Osteoblast (primary cell): Measurements from ENCODE around the gene IRF7. TPM values are rescaled to one million over a fixed set of nuclear protein-coding genes. Genes with fewer than 3 reads are reported as not detected.
A peak's percentile ranks its signal among the peaks of the same experiment; 100 is the strongest.

Experiments
- DNase-seq: peaks from one replicate; pipeline ENCODE4 v3.0.0; 2011; ENCODE audit warnings: low spot score, mixed read lengths; ENCODE audit not compliant: insufficient read length; ENCODE audit errors: missing footprints
- H2AFZ ChIP-seq: 2 replicates; pipeline ENCODE4 v1.6.0; 2011; ENCODE audit warnings: mild to moderate bottlenecking, low read length
- H3K27ac ChIP-seq: 2 replicates; pipeline ENCODE4 v1.5.1; 2011; ENCODE audit warnings: mild to moderate bottlenecking, low read depth, low read length, moderate library complexity
- H3K27me3 ChIP-seq: 2 replicates; pipeline ENCODE4 v1.6.0; 2012; ENCODE audit warnings: mild to moderate bottlenecking, control low read depth, inconsistent platforms, low read length, moderate library complexity; ENCODE audit not compliant: insufficient read depth
- H3K36me3 ChIP-seq: 2 replicates; pipeline ENCODE4 v1.5.1; 2011; ENCODE audit warnings: mild to moderate bottlenecking, low read length, control low read depth, moderate library complexity; ENCODE audit not compliant: insufficient read depth
- H3K4me1 ChIP-seq: 2 replicates; pipeline ENCODE4 v1.5.1; 2011; ENCODE audit warnings: mild to moderate bottlenecking, low read length, control low read depth, moderate library complexity; ENCODE audit not compliant: insufficient read depth
- H3K4me2 ChIP-seq: 2 replicates; pipeline ENCODE4 v1.6.0; 2011; ENCODE audit warnings: mild to moderate bottlenecking, low read length; ENCODE audit not compliant: insufficient read depth
- H3K4me3 ChIP-seq: fragments of 200-600 bp; sonication (generic); 3 replicates; pipeline ENCODE4 v1.5.1; 2012; ENCODE audit warnings: mild to moderate bottlenecking, low read length, inconsistent platforms; ENCODE audit not compliant: insufficient read depth
- H3K79me2 ChIP-seq: 2 replicates; pipeline ENCODE4 v1.6.0; 2012; ENCODE audit warnings: mild to moderate bottlenecking, low read length, control low read depth, inconsistent platforms; ENCODE audit not compliant: insufficient read depth
- H3K9me3 ChIP-seq: 2 replicates; pipeline ENCODE4 v1.5.1; 2011; ENCODE audit warnings: low read depth, low read length, control low read depth
- H4K20me1 ChIP-seq: 2 replicates; pipeline ENCODE4 v1.6.0; 2012; ENCODE audit warnings: mild to moderate bottlenecking, low read length, control low read depth; ENCODE audit not compliant: insufficient read depth
- CTCF ChIP-seq: IDR thresholded peaks from 2 replicates; pipeline ENCODE4 v1.5.1; 2011; ENCODE audit warnings: mild to moderate bottlenecking, low read depth, low read length, moderate library complexity; ENCODE audit errors: extremely low read depth
- total RNA-seq: library from RNA; depleted of rRNA; stranded (reverse); fragments of >200 nt; gene quantifications from 2 replicates; pipeline ENCODE4 v1.2.3, GENCODE V29; 2012

Gene IRF7
- total RNA-seq, 1 donor = 21.4 TPM

DNA sequence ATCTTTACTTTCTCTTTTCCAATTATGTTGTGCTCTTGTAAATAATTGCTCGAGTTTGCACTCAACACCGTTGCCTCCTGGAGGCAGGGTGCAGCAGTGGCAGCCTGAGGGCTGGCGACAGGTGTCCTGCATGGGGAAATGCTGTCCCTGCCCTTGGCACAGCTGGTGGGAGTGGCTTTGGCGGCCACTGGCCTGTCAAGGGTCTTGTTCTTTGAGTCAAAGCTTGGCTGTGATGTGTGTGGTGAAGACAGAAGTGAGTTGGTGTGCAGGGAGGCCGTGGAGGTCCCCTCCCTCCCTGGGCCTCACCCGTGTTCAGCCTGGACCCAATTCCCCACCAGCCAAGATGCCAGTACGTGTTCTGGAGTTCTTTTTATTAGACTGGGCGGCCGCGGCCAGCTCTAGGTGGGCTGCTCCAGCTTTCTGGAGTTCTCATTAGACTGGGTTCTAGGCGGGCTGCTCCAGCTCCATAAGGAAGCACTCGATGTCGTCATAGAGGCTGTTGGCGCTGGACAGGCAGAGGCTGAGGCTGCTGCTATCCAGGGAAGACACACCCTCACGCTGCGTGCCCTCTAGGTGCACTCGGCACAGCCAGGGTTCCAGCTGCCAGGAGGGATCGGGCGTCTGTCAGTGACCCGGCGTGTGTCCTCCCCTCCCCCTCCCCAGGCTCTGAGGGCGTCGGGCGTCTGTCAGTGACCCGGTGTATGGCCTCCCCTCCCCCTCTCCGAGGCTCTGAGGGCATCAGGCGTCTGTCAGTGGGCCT is 3.4 kb downstream of the IRF7 start:
- H3K79me2 ChIP-seq = no peaks in the 10 kb centered on the region
- no peak overlapping the region for H3K27ac ChIP-seq
- H4K20me1 ChIP-seq = peaks cover 32% of the 10 kb centered on the region
- H3K9me3 ChIP-seq = no peaks in the 10 kb centered on the region
- H3K4me2 ChIP-seq = no peak overlapping the region
- H3K4me1 ChIP-seq = peaks cover 10% of the 10 kb centered on the region
- no peaks in the 10 kb centered on the region for H3K27me3 ChIP-seq
- no peak overlapping the region for H2AFZ ChIP-seq
- no peak overlapping the region for H3K4me3 ChIP-seq
- peak; percentile 26 for TF ChIP-seq CTCF
- DNase-seq = peak; percentile 90
- H3K36me3 ChIP-seq = peaks cover 55% of the 10 kb centered on the region

- peaks cover 65% of the 10 kb centered on the region for H3K36me3 ChIP-seq
- H3K79me2 ChIP-seq = no peaks in the 10 kb centered on the region
- peaks cover 10% of the 10 kb centered on the region for H3K4me1 ChIP-seq
- no peak overlapping the region for H2AFZ ChIP-seq
- no peak for DNase-seq
- no peak overlapping the region for H3K27ac ChIP-seq
- no peak for TF ChIP-seq CTCF
- no peak overlapping the region for H3K4me2 ChIP-seq
- peaks cover 32% of the 10 kb centered on the region for H4K20me1 ChIP-seq
- H3K27me3 ChIP-seq = no peaks in the 10 kb centered on the region
- no peak overlapping the region for H3K4me3 ChIP-seq
- no peaks in the 10 kb centered on the region for H3K9me3 ChIP-seq
Observed at GRCh38 chr11:611001-611996, 4.5 kb downstream of the IRF7 start.

DNA sequence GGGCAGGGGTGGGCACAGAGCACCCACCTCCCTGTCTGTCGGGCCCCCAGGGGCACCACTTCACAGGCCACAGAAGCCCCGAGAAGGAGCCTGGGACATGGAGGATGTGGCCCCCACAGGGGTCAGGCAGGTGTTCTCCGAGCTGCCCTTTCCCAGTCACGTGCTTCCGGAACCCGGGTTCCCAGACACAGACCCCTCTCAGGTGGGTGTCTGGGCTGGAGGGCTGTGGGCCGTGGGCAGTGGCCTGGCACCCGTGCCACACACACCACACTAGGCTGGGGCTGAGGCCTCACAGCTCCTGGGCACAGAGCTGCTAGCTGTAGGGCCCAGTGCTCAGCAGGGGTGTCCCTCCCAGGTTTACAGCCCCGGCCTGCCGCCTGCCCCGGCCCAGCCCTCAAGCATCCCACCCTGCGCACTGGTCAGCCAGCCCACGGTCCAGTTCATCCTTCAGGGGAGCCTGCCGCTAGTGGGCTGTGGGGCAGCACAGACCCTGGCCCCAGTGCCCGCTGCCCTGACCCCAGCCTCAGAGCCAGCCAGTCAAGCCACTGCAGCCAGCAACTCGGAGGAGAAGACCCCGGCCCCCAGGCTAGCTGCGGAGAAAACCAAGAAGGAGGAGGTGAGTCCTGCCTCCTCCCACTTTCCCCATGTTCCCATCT is 5.5 kb downstream of the IRF7 start:
- Histone ChIP-seq H2AFZ (no peak overlapping the region), H3K9me3 (no peaks in the 10 kb centered on the region), H3K4me2 (no peak overlapping the region), H4K20me1 (peaks cover 33% of the 10 kb centered on the region), H3K27ac (no peak overlapping the region), H3K27me3 (no peaks in the 10 kb centered on the region), H3K36me3 (peaks cover 73% of the 10 kb centered on the region), H3K4me1 (peaks cover 4% of the 10 kb centered on the region), H3K4me3 (no peak overlapping the region), H3K79me2 (no peaks in the 10 kb centered on the region)
- no peak for DNase-seq
- no peak for TF ChIP-seq CTCF
